ENCODE data around the gene TRIM41.
A peak's percentile ranks its signal among the peaks of the same experiment; 100 is the strongest.

The TRIM41 gene

GRCh38 chr5:181231432-181231831 is 8.4 kb downstream of the TRIM41 start:
- DNase-seq (ENCODE audit: low read depth in 2 of 2) = no peak

- no peak for DNase-seq (ENCODE audit: low read depth in 2 of 2)
Measured at GRCh38 chr5:181232593-181232992, 9.5 kb downstream of the TRIM41 start.

GRCh38 chr5:181233088-181233800 is 10.2 kb downstream of the TRIM41 start:
- DNase-seq (ENCODE audit: low read depth in 2 of 2) = no peak

- no peak for DNase-seq (ENCODE audit: low read depth in 2 of 2)
Measured at GRCh38 chr5:181233801-181234454, 10.8 kb downstream of the TRIM41 start.

GRCh38 chr5:181234455-181235306 is 11.6 kb downstream of the TRIM41 start:
- no peak for DNase-seq (ENCODE audit: low read depth in 2 of 2)

GRCh38 chr5:181235323-181235688 is 12.2 kb downstream of the TRIM41 start:
- no peak for DNase-seq (ENCODE audit: low read depth in 2 of 2)

GRCh38 chr5:181235689-181236366 is 12.7 kb downstream of the TRIM41 start:
- DNase-seq (ENCODE audit: low read depth in 2 of 2) = no peak

- DNase-seq (ENCODE audit: low read depth in 2 of 2) = no peak
Measured at GRCh38 chr5:181236471-181236870, 13.4 kb downstream of the TRIM41 start.

GRCh38 chr5:181236954-181237641 is 14.0 kb downstream of the TRIM41 start:
- no peak for DNase-seq (ENCODE audit: low read depth in 2 of 2)

GRCh38 chr5:181237729-181238385 is 14.8 kb downstream of the TRIM41 start:
- no peak for DNase-seq (ENCODE audit: low read depth in 2 of 2)

- DNase-seq (ENCODE audit: low read depth in 2 of 2) = no peak
Measured at GRCh38 chr5:181239062-181239663, 16.1 kb downstream of the TRIM41 start.

GRCh38 chr5:181241393-181241975 is 18.4 kb downstream of the TRIM41 start:
- no peak for DNase-seq (ENCODE audit: low read depth in 2 of 2)

- DNase-seq (ENCODE audit: low read depth in 2 of 2) = no peak
Measured at GRCh38 chr5:181242031-181242451, 19.0 kb downstream of the TRIM41 start.

GRCh38 chr5:181243018-181243563 is 20.0 kb downstream of the TRIM41 start:
- DNase-seq (ENCODE audit: low read depth in 2 of 2) = no peak

- peak; percentile 74 to 81 for DNase-seq (ENCODE audit: low read depth in 2 of 2)
Measured at GRCh38 chr5:181243564-181244343, 20.7 kb downstream of the TRIM41 start, which contains the start of gene RACK1. Gene RACK1, minus strand, starts transcription at chr5:181243906. Its CDS starts 106 bp downstream, at chr5:181243800.

- no peak for DNase-seq (ENCODE audit: low read depth in 2 of 2)
Measured at GRCh38 chr5:181245427-181246275, 22.6 kb downstream of the TRIM41 start.

- DNase-seq (ENCODE audit: low read depth in 2 of 2) = peak; percentile 55 to 57
Measured at GRCh38 chr5:181246276-181247049, 23.4 kb downstream of the TRIM41 start.
